K562 (cell line): ENCODE results near the gene CNPY4. TPM values are rescaled to one million over a fixed set of nuclear protein-coding genes. Genes with fewer than 3 reads are reported as not detected.

Source experiments
- ATF3 ChIP-seq, 2 experiments: fragments of 450-650 bp in 1 of 2; sonication (generic) in 1 of 2; formaldehyde crosslinking in 1 of 2; IDR thresholded peaks in 1 of 2; conservative IDR thresholded peaks in 1 of 2; 2 replicates each; pipeline versions ENCODE4 v1.6.1 to v1.8.1; 2016 to 2023; ENCODE audit warnings: mild to moderate bottlenecking in 2 of 2, moderate library complexity in 2 of 2, inconsistent platforms in 1 of 2, missing genetic modification reagents in 1 of 2
- BMI1 ChIP-seq: fragments of 150-350 bp; IDR thresholded peaks from 2 replicates; pipeline ENCODE4 v1.6.1; 2014; ENCODE audit warnings: low read length
- BRF2 ChIP-seq: IDR thresholded peaks from 3 replicates; pipeline ENCODE4 v1.6.1; 2011; ENCODE audit warnings: borderline replicate concordance, mild to moderate bottlenecking; ENCODE audit not compliant: insufficient read length, insufficient read depth
- CTCFL ChIP-seq: IDR thresholded peaks from 2 replicates; pipeline ENCODE4 v1.6.1; 2011; ENCODE audit warnings: borderline replicate concordance, low read depth, mild to moderate bottlenecking, moderate library complexity, low read length; ENCODE audit not compliant: insufficient read depth, poor library complexity, severe bottlenecking
- HNRNPUL1 ChIP-seq: fragments of 200-400 bp; formaldehyde crosslinking; IDR thresholded peaks from 2 replicates; pipeline ENCODE4 v1.6.1; 2017; ENCODE audit warnings: low read length
- KDM5B ChIP-seq: fragments of 200-600 bp; sonication (generic); IDR thresholded peaks from 2 replicates; pipeline ENCODE4 v1.6.1; 2012; ENCODE audit warnings: low read depth, mild to moderate bottlenecking, moderate library complexity, low read length, control low read depth, inconsistent platforms; ENCODE audit not compliant: insufficient replicate concordance
- NR2C2 ChIP-seq, 2 experiments: fragments of 200-800 bp in 1 of 2; sonication (Bioruptor generic) in 1 of 2; sonication (generic) in 1 of 2; formaldehyde crosslinking in 1 of 2; IDR thresholded peaks; 2 replicates each; pipeline versions ENCODE4 v1.6.1 to v1.8.0; 2016 to 2022; ENCODE audit warnings: mild to moderate bottlenecking in 1 of 2, missing compliant biosample characterization in 1 of 2, missing genetic modification characterization in 1 of 2, missing genetic modification reagents in 1 of 2
- RUNX1 ChIP-seq: sonication (generic); IDR thresholded peaks from 2 replicates; pipeline ENCODE4 v1.6.1; 2016; ENCODE audit warnings: antibody characterized with exemption, low read depth
- ZBED1 ChIP-seq: IDR thresholded peaks from 2 replicates; pipeline ENCODE4 v1.6.1; 2014
- ZMIZ1 ChIP-seq, 2 experiments: fragments of 150-350 bp in 1 of 2; IDR thresholded peaks; 2 replicates each; pipeline ENCODE4 v1.6.1; 2012 to 2016; ENCODE audit warnings: low read depth in 2 of 2, low read length in 2 of 2, mild to moderate bottlenecking in 1 of 2, moderate library complexity in 1 of 2
- ZNF431 ChIP-seq: sonication (generic); formaldehyde crosslinking; IDR thresholded peaks from 2 replicates; pipeline ENCODE4 v1.8.0; 2022; ENCODE audit warnings: mild to moderate bottlenecking, missing genetic modification reagents
- polyA plus RNA-seq, 8 experiments: library from polyadenylated mRNA; depleted of rRNA in 4 of 8; stranded (reverse) in 5 of 8; unstranded in 3 of 8; fragments of >200 nt; fragmentation: Nextera tagmentation in 2 of 8; fragmentation: Illumina TruSeq in 1 of 8; extraction: Ambion mirVana in 2 of 8; extraction: Trizol in 1 of 8; gene quantifications; 2 replicates each; pipeline versions ENCODE4 v1.2.1 to v1.2.3, GENCODE V29; 2011 to 2014; ENCODE audit warnings: inconsistent platforms in 1 of 8, missing spikeins in 1 of 8
- total RNA-seq, 7 experiments: library from RNA; depleted of rRNA in 6 of 7; stranded (reverse); fragments of >200 nt in 6 of 7; fragmentation: Illumina TruSeq in 2 of 7; extraction: Trizol in 2 of 7; gene quantifications; 2 replicates each; pipeline versions ENCODE4 v1.2.1 to v1.2.3, GENCODE V29; 2011 to 2021; ENCODE audit warnings: low replicate concordance in 1 of 7

CNPY4 gene
- total and polyA plus RNA-seq, 9 of the 15 experiments (the other 6 are each of a cell fraction or from before 2014, with no cell fraction given), result 1.9 to 11.2 (median 7.0) TPM

GRCh38 chr7:100101016-100101862 lies 18.2 kb upstream of the CNPY4 start, which contains the start of the genes AP4M1 and MCM7 (continued):
- no peak for TF ChIP-seq BRF2
- no peak for TF ChIP-seq NR2C2 (CRISPR knock-in tag; IDR thresholded peaks at IDR 0.05)
- TF ChIP-seq NR2C2 (tag; IDR thresholded peaks at IDR 0.05), result 0 out of 2 replicates have a peak, but pooled peaks have one; percentile 58
- TF ChIP-seq ZMIZ1 (IDR thresholded peaks at IDR 0.05; ENCODE audit: low read depth in 2 of 2, low read length in 2 of 2), result peak in 1 of 2 experiments; percentile 63; a peak in 1 of 4 replicates
- TF ChIP-seq ZNF431 (CRISPR knock-in tag), result no peak
- no peak; the same call in 1 of the 2 replicates for TF ChIP-seq ZBED1
- TF ChIP-seq HNRNPUL1, result no peak
- no peak for TF ChIP-seq BMI1
- peak; percentile 38; the same call in 1 of the 2 replicates for TF ChIP-seq ATF3 (IDR thresholded peaks at IDR 0.05)
- TF ChIP-seq ATF3 (CRISPR knock-in tag; conservative IDR thresholded peaks at IDR 0.05), result no peak; the same call in 1 of the 2 replicates
- TF ChIP-seq CTCFL, result no peak
- peak; percentile 52 for TF ChIP-seq KDM5B
- no peak for TF ChIP-seq RUNX1
